ENCODE measurements around the gene PFDN2. TPM values are rescaled to one million over a fixed set of nuclear protein-coding genes. Genes with fewer than 3 reads are reported as not detected.
A peak's percentile ranks its signal among the peaks of the same experiment; 100 is the strongest.
"Not testable (repeated sequence)": the region's sequence is repeated elsewhere in the genome, so short reads cannot be mapped to it uniquely, and the experiment has no call there.

Gene PFDN2
- total RNA-seq, 1 donor from 2014 or later = 43.8 TPM

- intact Hi-C loops (cut with micrococcal nuclease) = no loop called here
- TF ChIP-seq CTCF (IDR thresholded peaks at IDR 0.05) = no peak
- peak overlapping the region; percentile 28 for H3K4me3 Mint-ChIP-seq
- no peaks in the 10 kb centered on the region for H3K27me3 Mint-ChIP-seq
- H3K27ac Mint-ChIP-seq = peak overlapping the region; percentile 80
- peaks cover 66% of the 10 kb centered on the region for H3K4me1 Mint-ChIP-seq
- POLR2A ChIA-PET = interaction anchor here (0.6 to 2.5 kb wide), 12 partner anchors 11 to 720 kb away, joined by 3 to 23 read pairs (median 4); partner anchors contain the start of genes DEDD, TSTD1, UFC1 and USF1
- peaks cover 71% of the 10 kb centered on the region for H3K36me3 Mint-ChIP-seq (ENCODE audit: low read depth)
- no peak for DNase-seq
- ATAC-seq (ENCODE audit: low read depth) = no peak
- H3K9me3 Mint-ChIP-seq = no peaks in the 10 kb centered on the region
- CTCF ChIA-PET = interaction anchor here (1.2 kb wide), 1 partner anchor 17 kb away, joined by 3 read pairs; no protein-coding TSS in a partner anchor
Measured at GRCh38 chr1:161121042-161121650, 3.3 kb upstream of the PFDN2 start.

- H3K27ac Mint-ChIP-seq = peak overlapping the region; percentile 89
- DNase-seq (no peak), ATAC-seq (ENCODE audit: low read depth) (peak; percentile 51)
- no peaks in the 10 kb centered on the region for H3K9me3 Mint-ChIP-seq
- no peak for TF ChIP-seq CTCF (IDR thresholded peaks at IDR 0.05)
- POLR2A ChIA-PET = interaction anchor here (0.6 to 3.7 kb wide), 4 partner anchors 13 to 186 kb away, joined by 4 to 43 read pairs (median 18); partner anchors contain the start of genes DEDD and KLHDC9
- peaks cover 76% of the 10 kb centered on the region for H3K4me1 Mint-ChIP-seq
- intact Hi-C loops (cut with micrococcal nuclease) = loop anchor here (2.0 kb wide), 2 partner anchors 40 to 74 kb away; partner anchors contain the start of genes USF1 and USP21
- peaks cover 63% of the 10 kb centered on the region for H3K36me3 Mint-ChIP-seq (ENCODE audit: low read depth)
- peak overlapping the region; percentile 92 for H3K4me3 Mint-ChIP-seq
- no peaks in the 10 kb centered on the region for H3K27me3 Mint-ChIP-seq
- CTCF ChIA-PET = no interaction called here
Measured at GRCh38 chr1:161119092-161119903, 1.5 kb upstream of the PFDN2 start.

GRCh38 chr1:161115961-161116360 lies 1.9 kb downstream of the PFDN2 start:
- H3K9me3 Mint-ChIP-seq; ATAC-seq (ENCODE audit: low read depth); H3K27me3 Mint-ChIP-seq; H3K4me3 Mint-ChIP-seq; intact Hi-C loops (cut with micrococcal nuclease); DNase-seq: not testable (repeated sequence)
- Mint-ChIP-seq H3K36me3 (ENCODE audit: low read depth) (peaks cover 41% of the 10 kb centered on the region), H3K4me1 (peaks cover 86% of the 10 kb centered on the region), H3K27ac (peak overlapping the region; percentile 18)
- ChIA-PET CTCF (interaction anchor here (0.6 kb wide), 1 partner anchor 284 kb away, joined by 3 read pairs; no protein-coding TSS in a partner anchor), POLR2A (interaction anchor here (1.2 to 2.7 kb wide), 2 partner anchors 20 to 70 kb away, joined by 3 to 25 read pairs; partner anchors contain the start of gene USF1)

GRCh38 chr1:161115132-161115711 lies 2.6 kb downstream of the PFDN2 start:
- DNase-seq = no peak
- Mint-ChIP-seq H3K9me3 (no peaks in the 10 kb centered on the region), H3K27ac (no peak overlapping the region), H3K4me3 (peak overlapping the region; percentile 3), H3K27me3 (no peaks in the 10 kb centered on the region), H3K4me1 (peaks cover 82% of the 10 kb centered on the region), H3K36me3 (ENCODE audit: low read depth) (peaks cover 40% of the 10 kb centered on the region)
- intact Hi-C loops (cut with micrococcal nuclease) = no loop called here
- ChIA-PET POLR2A (interaction anchor here (1.2 kb wide), 1 partner anchor 20 kb away, joined by 3 read pairs; no protein-coding TSS in a partner anchor), CTCF (no interaction called here)
- no peak for TF ChIP-seq CTCF (IDR thresholded peaks at IDR 0.05)
- no peak for ATAC-seq (ENCODE audit: low read depth)

- POLR2A ChIA-PET = interaction anchor here (1.2 kb wide), 1 partner anchor 10 kb away, joined by 5 read pairs; no protein-coding TSS in a partner anchor
- Mint-ChIP-seq H3K9me3 (no peaks in the 10 kb centered on the region), H3K4me1 (peaks cover 77% of the 10 kb centered on the region), H3K36me3 (ENCODE audit: low read depth) (peaks cover 36% of the 10 kb centered on the region), H3K27me3 (no peaks in the 10 kb centered on the region), H3K27ac (no peak overlapping the region), H3K4me3 (no peak overlapping the region)
- DNase-seq (no peak), ATAC-seq (ENCODE audit: low read depth) (no peak)
- no peak for TF ChIP-seq CTCF (IDR thresholded peaks at IDR 0.05)
- CTCF ChIA-PET = no interaction called here
- intact Hi-C loops (cut with micrococcal nuclease) = no loop called here
Measured at GRCh38 chr1:161114556-161114955, 3.3 kb downstream of the PFDN2 start.
